ENCODE data around the gene CSHL1. TPM values are rescaled to one million over a fixed set of nuclear protein-coding genes. Genes with fewer than 3 reads are reported as not detected.

Gene CSHL1
- total RNA-seq, 6 experiments from 2014 or later, result not detected

DNA sequence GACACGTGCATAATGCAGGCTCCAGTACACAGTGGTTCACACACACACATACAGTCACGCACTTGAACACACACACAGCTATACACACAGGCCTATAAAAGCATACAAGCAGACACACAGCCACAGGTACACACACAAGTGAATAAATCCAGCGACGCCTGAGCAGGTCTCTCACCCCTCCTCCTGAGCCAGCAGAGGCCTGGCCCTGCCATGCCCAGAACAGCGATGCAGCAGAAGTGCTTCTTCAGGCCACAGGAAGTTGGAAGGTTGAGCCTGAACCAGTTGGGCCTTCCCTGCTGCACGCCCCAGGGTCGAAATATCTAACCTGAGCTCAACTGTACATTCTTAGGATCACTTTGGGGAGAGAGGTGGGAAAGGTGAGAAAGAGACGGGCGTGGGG is 28.3 kb upstream of the CSHL1 start:
- no peak overlapping the region for H3K4me3 Mint-ChIP-seq
- peaks cover 24% of the 10 kb centered on the region for H3K27me3 Mint-ChIP-seq (ENCODE audit: insufficient read depth)
- no peaks in the 10 kb centered on the region for H3K4me1 Mint-ChIP-seq (ENCODE audit: low read depth)
- TF ChIP-seq, protein P1, sequence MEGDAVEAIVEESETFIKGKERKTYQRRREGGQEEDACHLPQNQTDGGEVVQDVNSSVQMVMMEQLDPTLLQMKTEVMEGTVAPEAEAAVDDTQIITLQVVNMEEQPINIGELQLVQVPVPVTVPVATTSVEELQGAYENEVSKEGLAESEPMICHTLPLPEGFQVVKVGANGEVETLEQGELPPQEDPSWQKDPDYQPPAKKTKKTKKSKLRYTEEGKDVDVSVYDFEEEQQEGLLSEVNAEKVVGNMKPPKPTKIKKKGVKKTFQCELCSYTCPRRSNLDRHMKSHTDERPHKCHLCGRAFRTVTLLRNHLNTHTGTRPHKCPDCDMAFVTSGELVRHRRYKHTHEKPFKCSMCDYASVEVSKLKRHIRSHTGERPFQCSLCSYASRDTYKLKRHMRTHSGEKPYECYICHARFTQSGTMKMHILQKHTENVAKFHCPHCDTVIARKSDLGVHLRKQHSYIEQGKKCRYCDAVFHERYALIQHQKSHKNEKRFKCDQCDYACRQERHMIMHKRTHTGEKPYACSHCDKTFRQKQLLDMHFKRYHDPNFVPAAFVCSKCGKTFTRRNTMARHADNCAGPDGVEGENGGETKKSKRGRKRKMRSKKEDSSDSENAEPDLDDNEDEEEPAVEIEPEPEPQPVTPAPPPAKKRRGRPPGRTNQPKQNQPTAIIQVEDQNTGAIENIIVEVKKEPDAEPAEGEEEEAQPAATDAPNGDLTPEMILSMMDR (IDR thresholded peaks at IDR 0.05), result no peak
- no peak overlapping the region for H3K27ac Mint-ChIP-seq
- no peaks in the 10 kb centered on the region for H3K36me3 Mint-ChIP-seq (ENCODE audit: low read depth)
- DNase-seq, result no peak
- H3K9me3 Mint-ChIP-seq, result no peaks in the 10 kb centered on the region

DNA sequence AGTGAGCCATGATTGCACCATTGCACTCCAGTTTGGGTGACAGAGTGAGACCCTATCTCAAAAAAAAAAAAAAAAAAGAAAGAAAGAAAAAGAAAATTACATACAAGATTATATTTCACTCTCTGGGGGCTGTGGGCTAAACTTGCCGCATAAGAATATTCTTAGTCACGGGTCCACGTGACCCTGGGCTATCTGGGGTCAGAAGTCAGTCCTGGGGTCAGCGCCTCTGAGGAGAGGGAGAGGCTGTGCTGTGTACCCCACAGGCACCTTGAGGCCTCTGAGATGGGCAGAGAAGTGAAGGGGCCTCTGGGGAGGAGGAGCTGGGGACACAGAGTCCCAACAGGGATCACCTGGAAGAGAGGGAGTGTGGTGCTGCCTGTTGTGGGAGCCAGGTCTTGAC is 26.9 kb upstream of the CSHL1 start:
- H3K4me1 Mint-ChIP-seq (ENCODE audit: low read depth), result no peaks in the 10 kb centered on the region
- TF ChIP-seq, protein P1 (IDR thresholded peaks at IDR 0.05), result no peak
- H3K36me3 Mint-ChIP-seq (ENCODE audit: low read depth), result no peaks in the 10 kb centered on the region
- peaks cover 31% of the 10 kb centered on the region for H3K27me3 Mint-ChIP-seq (ENCODE audit: insufficient read depth)
- no peaks in the 10 kb centered on the region for H3K9me3 Mint-ChIP-seq
- no peak overlapping the region for H3K4me3 Mint-ChIP-seq
- H3K27ac Mint-ChIP-seq, result no peak overlapping the region
- DNase-seq, result no peak

DNA sequence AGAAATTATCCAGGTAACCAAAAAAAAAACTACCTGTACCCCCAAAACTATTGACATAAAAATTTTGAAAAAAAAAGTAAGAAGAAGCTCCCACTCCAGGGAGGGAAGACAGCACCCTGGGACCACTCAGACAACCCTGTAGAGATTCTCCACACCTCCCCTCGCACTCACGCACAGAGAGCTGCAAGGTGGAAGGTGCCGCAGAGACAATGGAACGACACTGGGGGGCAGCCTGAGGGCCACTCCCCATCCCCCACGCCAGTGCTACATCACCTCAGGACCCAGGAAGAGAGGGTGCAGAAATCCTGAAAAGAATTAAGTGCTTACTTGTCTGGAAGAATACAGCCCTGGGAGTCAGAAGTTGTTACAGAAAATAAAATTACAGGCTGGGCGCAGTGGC is 26.3 kb upstream of the CSHL1 start:
- TF ChIP-seq, protein P1 (IDR thresholded peaks at IDR 0.05), result no peak
- H3K27me3 Mint-ChIP-seq (ENCODE audit: insufficient read depth), result peaks cover 26% of the 10 kb centered on the region
- H3K4me1 Mint-ChIP-seq (ENCODE audit: low read depth), result no peaks in the 10 kb centered on the region

DNA sequence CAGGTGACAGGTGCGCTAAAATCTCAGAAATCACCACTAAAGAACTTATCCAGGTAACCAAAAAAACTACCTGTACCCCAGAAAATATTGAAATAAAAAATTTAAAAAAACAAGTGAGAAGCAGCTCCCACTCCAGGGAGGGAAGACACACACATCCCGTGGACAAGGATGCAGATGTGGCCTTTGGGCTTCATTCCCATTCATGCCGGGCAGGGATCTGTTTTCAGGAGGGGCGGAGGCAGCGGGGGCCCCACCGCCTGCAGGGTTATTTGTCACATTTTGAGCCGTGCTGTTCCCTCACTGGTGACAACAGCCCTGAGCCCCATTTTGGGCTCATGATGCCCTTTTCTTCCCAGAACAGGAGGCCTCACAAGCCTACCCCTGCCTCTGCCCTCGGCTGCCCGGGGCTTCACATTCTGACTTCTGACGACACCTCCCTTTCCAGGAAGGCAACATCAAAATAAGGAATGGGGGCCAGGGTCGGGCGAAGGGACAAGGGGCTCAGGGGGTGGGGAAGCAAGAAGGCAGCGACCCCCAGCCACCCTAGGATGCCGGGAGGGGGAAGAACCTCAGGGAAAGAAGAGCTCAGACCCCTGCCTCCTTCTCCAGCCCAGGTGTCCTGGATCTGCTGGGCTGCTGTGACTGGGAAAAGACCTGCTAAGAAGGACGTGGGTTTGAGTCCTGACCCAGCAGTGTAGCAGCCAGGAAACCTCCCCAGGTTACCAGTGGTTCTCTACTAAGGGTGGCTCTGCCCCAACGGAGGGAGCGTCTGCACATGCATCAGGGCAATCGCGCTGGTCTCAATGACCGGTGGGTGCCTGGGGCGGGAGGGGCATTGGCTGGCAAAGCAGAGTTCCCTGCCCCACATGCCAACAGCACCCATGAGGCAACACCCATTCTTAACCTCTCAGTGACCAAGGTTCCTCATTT is 23.4 kb upstream of the CSHL1 start:
- Mint-ChIP-seq H3K4me1 (ENCODE audit: low read depth) (no peaks in the 10 kb centered on the region), H3K36me3 (ENCODE audit: low read depth) (no peaks in the 10 kb centered on the region), H3K27me3 (ENCODE audit: insufficient read depth) (peaks cover 27% of the 10 kb centered on the region), H3K9me3 (no peaks in the 10 kb centered on the region), H3K27ac (no peak overlapping the region), H3K4me3 (no peak overlapping the region)
- TF ChIP-seq, protein P1 (IDR thresholded peaks at IDR 0.05), result no peak
- no peak for DNase-seq

More for the DNA sequence above, 26.3 kb upstream of the CSHL1 start:
- no peak for DNase-seq
- H3K4me3 Mint-ChIP-seq, result no peak overlapping the region
- no peak overlapping the region for H3K27ac Mint-ChIP-seq
- H3K9me3 Mint-ChIP-seq, result no peaks in the 10 kb centered on the region
- no peaks in the 10 kb centered on the region for H3K36me3 Mint-ChIP-seq (ENCODE audit: low read depth)

DNA sequence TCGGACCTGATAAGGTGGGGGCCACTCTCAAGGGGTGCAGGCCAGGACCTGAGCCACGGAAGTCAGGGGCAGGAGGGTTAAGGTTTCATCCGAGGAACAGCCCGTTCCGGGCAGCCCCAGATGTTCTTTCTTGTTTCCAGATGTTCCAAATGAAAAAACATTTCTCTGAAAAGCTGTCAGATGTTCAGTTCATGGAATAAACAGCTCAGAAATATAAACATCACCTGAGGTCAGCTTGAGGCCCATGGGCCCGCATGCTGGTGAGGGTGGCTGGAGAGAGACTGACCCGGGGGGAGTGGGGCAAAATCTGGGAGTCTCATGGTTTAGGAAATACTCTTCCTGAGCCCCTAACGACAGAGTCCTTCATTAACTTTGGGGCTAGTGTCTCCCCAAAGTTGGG is 22.5 kb upstream of the CSHL1 start:
- H3K27ac Mint-ChIP-seq, result no peak overlapping the region
- no peak for DNase-seq
- H3K4me3 Mint-ChIP-seq, result no peak overlapping the region
- H3K27me3 Mint-ChIP-seq (ENCODE audit: insufficient read depth), result peaks cover 27% of the 10 kb centered on the region
- TF ChIP-seq, protein P1 (IDR thresholded peaks at IDR 0.05), result no peak
- H3K9me3 Mint-ChIP-seq, result no peaks in the 10 kb centered on the region
- no peaks in the 10 kb centered on the region for H3K36me3 Mint-ChIP-seq (ENCODE audit: low read depth)
- H3K4me1 Mint-ChIP-seq (ENCODE audit: low read depth), result no peaks in the 10 kb centered on the region

Data from HFFc6 (cell line).